GM23248 (cell line): ENCODE data around the gene FUS. TPM values are rescaled to one million over a fixed set of nuclear protein-coding genes. Genes with fewer than 3 reads are reported as not detected.
"Not testable (repeated sequence)": the region's sequence is repeated elsewhere in the genome, so short reads cannot be mapped to it uniquely, and the experiment has no call there.

Source experiments
- DNase-seq: peaks from one replicate; pipeline ENCODE4 v3.0.0-alpha.2; 2015
- H2AFZ ChIP-seq: fragments of 200-600 bp; sonication (generic); 2 replicates; pipeline ENCODE4 v1.6.1; 2016; ENCODE audit warnings: antibody characterized with exemption
- H3F3A ChIP-seq: fragments of 200-600 bp; sonication (generic); 2 replicates; pipeline ENCODE4 v1.6.1; 2016; ENCODE audit warnings: mild to moderate bottlenecking, antibody characterized with exemption, mixed run types; ENCODE audit not compliant: insufficient read depth
- H3K27ac ChIP-seq: fragments of 200-600 bp; sonication (generic); 2 replicates; pipeline ENCODE4 v1.5.1; 2016; ENCODE audit warnings: mild to moderate bottlenecking
- H3K27me3 ChIP-seq: fragments of 200-600 bp; sonication (generic); replicated peaks from 2 replicates; pipeline ENCODE4 v1.6.1; 2016; ENCODE audit warnings: mild to moderate bottlenecking; ENCODE audit not compliant: insufficient read depth
- H3K36me3 ChIP-seq: fragments of 200-600 bp; sonication (generic); 2 replicates; pipeline ENCODE4 v1.6.1; 2016; ENCODE audit warnings: low read depth, mild to moderate bottlenecking
- H3K4me1 ChIP-seq: fragments of 200-600 bp; sonication (generic); 2 replicates; pipeline ENCODE4 v1.6.1; 2016; ENCODE audit warnings: mild to moderate bottlenecking; ENCODE audit not compliant: insufficient read depth
- H3K4me2 ChIP-seq: fragments of 200-600 bp; sonication (generic); one replicate; pipeline ENCODE4 v1.6.1; 2016; ENCODE audit warnings: mild to moderate bottlenecking; ENCODE audit not compliant: unreplicated experiment
- H3K4me3 ChIP-seq: fragments of 200-600 bp; sonication (generic); 2 replicates; pipeline ENCODE4 v1.5.1; 2016; ENCODE audit warnings: mild to moderate bottlenecking
- H3K79me2 ChIP-seq: fragments of 200-600 bp; sonication (generic); 2 replicates; pipeline ENCODE4 v1.6.1; 2016; ENCODE audit warnings: mild to moderate bottlenecking; ENCODE audit not compliant: insufficient read depth
- H3K9ac ChIP-seq: fragments of 200-600 bp; sonication (generic); 2 replicates; pipeline ENCODE4 v1.6.1; 2016; ENCODE audit warnings: mild to moderate bottlenecking
- H3K9me2 ChIP-seq: fragments of 200-600 bp; sonication (generic); 2 replicates; pipeline ENCODE4 v1.6.1; 2016; ENCODE audit warnings: mixed run types, mild to moderate bottlenecking, moderate library complexity; ENCODE audit not compliant: insufficient read depth
- H3K9me3 ChIP-seq: fragments of 200-600 bp; sonication (generic); one replicate; pipeline ENCODE4 v1.6.1; 2017; ENCODE audit warnings: low read depth
- H4K20me1 ChIP-seq: fragments of 200-600 bp; sonication (generic); 2 replicates; pipeline ENCODE4 v1.6.0; 2016; ENCODE audit not compliant: insufficient read depth
- EZH2 ChIP-seq: fragments of 200-600 bp; sonication (generic); IDR thresholded peaks from 2 replicates; pipeline ENCODE4 v1.6.1; 2018; ENCODE audit warnings: antibody characterized with exemption, mild to moderate bottlenecking; ENCODE audit not compliant: insufficient read depth, poor library complexity, severe bottlenecking
- EZH2phosphoT487 ChIP-seq: fragments of 200-600 bp; sonication (generic); IDR thresholded peaks from 2 replicates; pipeline ENCODE4 v1.6.1; 2018; ENCODE audit warnings: antibody characterized with exemption, moderate library complexity, mild to moderate bottlenecking, low read depth; ENCODE audit not compliant: insufficient read depth
- WGBS, 2 experiments: methylation state at CpG; one replicate each; pipeline ENCODE4 v1.1.6; 2015 to 2017; ENCODE audit warnings: low lambda C conversion rate in 2 of 2, low coverage in 1 of 2; ENCODE audit errors: missing lambda C conversion rate in 2 of 2; 5-methylcytosine and 5-hydroxymethylcytosine counted together
- in situ Hi-C: fragments of 300-500 bp; cut with MboI; formaldehyde crosslinking; loops from 2 replicates; pipeline ENCODE4 v1.15.0; 2020
- polyA plus RNA-seq: library from polyadenylated mRNA; unstranded; fragments of >200 nt; fragmentation: Nextera tagmentation; extraction: Ambion mirVana; gene quantifications from 2 replicates; pipeline ENCODE4 v1.2.1, GENCODE V29; 2016
- total RNA-seq: library from RNA; depleted of rRNA; stranded (reverse); fragments of >200 nt; shearing (Covaris generic); gene quantifications from 2 replicates; pipeline ENCODE4 v1.2.3, GENCODE V29; 2014

The FUS gene
- total and polyA plus RNA-seq, 2 experiments from 2014 or later = 22.5 to 166 TPM

DNA sequence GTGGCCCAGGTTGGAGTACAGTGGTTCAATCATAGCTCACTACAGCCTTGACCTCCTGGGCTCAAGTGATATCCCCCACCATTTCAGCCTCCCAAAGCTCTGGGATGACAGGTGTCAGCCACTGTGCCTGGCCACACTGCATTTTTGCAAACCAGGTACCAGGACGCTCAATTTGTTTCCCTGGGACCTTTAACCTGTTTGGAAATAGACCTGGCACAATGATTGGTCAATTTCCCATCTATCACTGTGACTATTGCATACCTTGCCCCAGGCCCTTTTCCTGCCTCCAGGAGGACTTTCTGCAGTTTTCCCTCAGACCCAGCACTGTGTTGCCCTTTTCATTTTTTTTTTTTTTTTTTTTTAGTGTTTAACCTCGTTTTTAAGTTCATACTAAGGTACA is 11.1 kb upstream of the FUS start:
- Histone ChIP-seq H3K4me3 (no peak overlapping the region), H3K79me2 (no peaks in the 10 kb centered on the region), H3K9me3 (no peaks in the 10 kb centered on the region), H3K36me3 (no peaks in the 10 kb centered on the region), H3K27ac (no peak overlapping the region), H3F3A (no peaks in the 10 kb centered on the region), H4K20me1 (no peaks in the 10 kb centered on the region), H3K4me2 (no peak overlapping the region), H3K9me2 (no peaks in the 10 kb centered on the region), H2AFZ (no peak overlapping the region), H3K4me1 (no peaks in the 10 kb centered on the region), H3K27me3 (no peaks in the 10 kb centered on the region), H3K9ac (no peak overlapping the region)
- TF ChIP-seq EZH2 (no peak), EZH2phosphoT487 (no peak)
- no peak for DNase-seq
- in situ Hi-C loops = no loop called here
- 10 to 13% methylated on average over 2 of the region's 2 CpGs for WGBS, 2 experiments

GRCh38 chr16:31170048-31170447 is 9.9 kb upstream of the FUS start:
- H3K36me3 ChIP-seq, H3K27me3 ChIP-seq, H4K20me1 ChIP-seq, H3K79me2 ChIP-seq, H2AFZ ChIP-seq, H3K4me3 ChIP-seq, H3K9ac ChIP-seq, in situ Hi-C loops, H3K4me1 ChIP-seq, H3K9me3 ChIP-seq, DNase-seq, H3F3A ChIP-seq, H3K27ac ChIP-seq, H3K9me2 ChIP-seq, H3K4me2 ChIP-seq: not testable (repeated sequence)
- WGBS, 2 experiments = no CpG with 5 or more reads among the region's 2 CpGs

GRCh38 chr16:31177136-31177535 is 2.8 kb upstream of the FUS start:
- 0 out of 2 replicates have a peak, but pooled peaks cover 6% of the 10 kb centered on the region for H3K4me1 ChIP-seq
- peaks cover 10% of the 10 kb centered on the region for H3F3A ChIP-seq
- H3K9ac ChIP-seq = no peak overlapping the region
- no peak overlapping the region for H3K4me2 ChIP-seq
- H3K9me2 ChIP-seq = no peaks in the 10 kb centered on the region
- no peaks in the 10 kb centered on the region for H3K27me3 ChIP-seq
- H3K79me2 ChIP-seq = peaks cover 32% of the 10 kb centered on the region
- no peak overlapping the region for H2AFZ ChIP-seq
- H3K27ac ChIP-seq = no peak overlapping the region
- H4K20me1 ChIP-seq = peaks cover 6% of the 10 kb centered on the region; the same call in 1 of the 2 replicates
- TF ChIP-seq EZH2phosphoT487 = no peak
- WGBS, 2 experiments = 81 to 86% methylated on average over 3 of the region's 3 CpGs
- no peak overlapping the region for H3K4me3 ChIP-seq
- in situ Hi-C loops = no loop called here
- no peaks in the 10 kb centered on the region for H3K9me3 ChIP-seq
- peak; percentile 54 for DNase-seq
- H3K36me3 ChIP-seq = 0 out of 2 replicates have a peak, but pooled peaks cover under 1% of the 10 kb centered on the region

GRCh38 chr16:31179219-31179746 is 656 bp upstream of the FUS start:
- peak overlapping the region; percentile 93 for H3K27ac ChIP-seq
- DNase-seq = peak; percentile 42
- H3K4me1 ChIP-seq = peaks cover 24% of the 10 kb centered on the region
- H2AFZ ChIP-seq = peak overlapping the region; percentile 97
- in situ Hi-C loops = no loop called here
- no peaks in the 10 kb centered on the region for H3K27me3 ChIP-seq
- peak overlapping the region; percentile 89 for H3K4me2 ChIP-seq
- H3F3A ChIP-seq = peaks cover 23% of the 10 kb centered on the region
- peaks cover 54% of the 10 kb centered on the region for H3K79me2 ChIP-seq
- peaks cover 21% of the 10 kb centered on the region; the same call in 1 of the 2 replicates for H3K36me3 ChIP-seq
- TF ChIP-seq EZH2 (no peak), EZH2phosphoT487 (no peak)
- WGBS, 2 experiments = 4% methylated on average over 22 to 27 of the region's 27 CpGs
- peak overlapping the region; percentile 89 for H3K4me3 ChIP-seq
- H3K9me2 ChIP-seq = no peaks in the 10 kb centered on the region
- H4K20me1 ChIP-seq = peaks cover 25% of the 10 kb centered on the region
- H3K9ac ChIP-seq = peak overlapping the region; percentile 99
- H3K9me3 ChIP-seq = no peaks in the 10 kb centered on the region
